ENCODE data around the gene MALRD1. TPM values are rescaled to one million over a fixed set of nuclear protein-coding genes. Genes with fewer than 3 reads are reported as not detected.

The MALRD1 gene
- total RNA-seq, 1 donor from 2014 or later = 0.11 TPM

GRCh38 chr10:19133992-19134391 is 85.4 kb downstream of the MALRD1 start:
- no peaks in the 10 kb centered on the region for H3K9me3 Mint-ChIP-seq
- DNase-seq (ENCODE audit: low spot score) = no peak

GRCh38 chr10:19142967-19143366 is 94.4 kb downstream of the MALRD1 start:
- Histone ChIP-seq H3K27me3 (no peaks in the 10 kb centered on the region), H3F3A (ENCODE audit: low read depth) (no peaks in the 10 kb centered on the region), H2AFZ (replicated peaks) (no peak overlapping the region), H3K27ac (no peak overlapping the region), H3K4me3 (no peak overlapping the region), H4K20me1 (ENCODE audit: low read depth) (no peaks in the 10 kb centered on the region), H3K4me2 (no peak overlapping the region), H3K36me3 (no peaks in the 10 kb centered on the region), H3K9me3 (ENCODE audit: low read depth) (no peaks in the 10 kb centered on the region), H3K4me1 (no peaks in the 10 kb centered on the region), H3K79me2 (ENCODE audit: low read depth) (no peaks in the 10 kb centered on the region), H3K9ac (no peak overlapping the region)
- H3K27me3 Mint-ChIP-seq (ENCODE audit: insufficient read depth, low read depth) = no peaks in the 10 kb centered on the region
- H3K36me3 Mint-ChIP-seq = no peaks in the 10 kb centered on the region
- TF ChIP-seq EZH2phosphoT487 (IDR thresholded peaks at IDR 0.05) = no peak
- no peak for TF ChIP-seq CTCF (IDR thresholded peaks at IDR 0.05)
- no peak for TF ChIP-seq EZH2 (IDR thresholded peaks at IDR 0.05)
- H3K4me1 Mint-ChIP-seq = no peaks in the 10 kb centered on the region
- H3K4me3 Mint-ChIP-seq = no peak overlapping the region
- no peaks in the 10 kb centered on the region for H3K9me3 Mint-ChIP-seq
- no peak overlapping the region for H3K27ac Mint-ChIP-seq
- no peak for DNase-seq (ENCODE audit: low spot score)

More at GRCh38 chr10:19133992-19134391, 85.4 kb downstream of the MALRD1 start:
- TF ChIP-seq EZH2 (IDR thresholded peaks at IDR 0.05) (no peak), EZH2phosphoT487 (IDR thresholded peaks at IDR 0.05) (no peak), CTCF (IDR thresholded peaks at IDR 0.05) (no peak)
- Mint-ChIP-seq H3K27ac (no peak overlapping the region), H3K4me1 (peaks cover 2% of the 10 kb centered on the region), H3K27me3 (ENCODE audit: insufficient read depth, low read depth) (no peaks in the 10 kb centered on the region), H3K4me3 (no peak overlapping the region), H3K36me3 (no peaks in the 10 kb centered on the region)
- no peaks in the 10 kb centered on the region for H3K36me3 ChIP-seq
- no peaks in the 10 kb centered on the region for H3K79me2 ChIP-seq (ENCODE audit: low read depth)
- H3F3A ChIP-seq (ENCODE audit: low read depth) = no peaks in the 10 kb centered on the region
- no peak overlapping the region for H3K4me2 ChIP-seq
- no peaks in the 10 kb centered on the region for H4K20me1 ChIP-seq (ENCODE audit: low read depth)
- no peaks in the 10 kb centered on the region for H3K27me3 ChIP-seq
- H3K9me3 ChIP-seq (ENCODE audit: low read depth) = no peaks in the 10 kb centered on the region
- peaks cover 7% of the 10 kb centered on the region for H3K4me1 ChIP-seq
- no peak overlapping the region for H3K27ac ChIP-seq
- H3K4me3 ChIP-seq = no peak overlapping the region
- H3K9ac ChIP-seq = no peak overlapping the region
- no peak overlapping the region for H2AFZ ChIP-seq (replicated peaks)

GRCh38 chr10:19144206-19144605 is 95.6 kb downstream of the MALRD1 start:
- no peaks in the 10 kb centered on the region for H3K4me1 Mint-ChIP-seq
- Histone ChIP-seq H3K36me3 (no peaks in the 10 kb centered on the region), H3K79me2 (ENCODE audit: low read depth) (no peaks in the 10 kb centered on the region), H3F3A (ENCODE audit: low read depth) (no peaks in the 10 kb centered on the region), H3K9ac (no peak overlapping the region), H4K20me1 (ENCODE audit: low read depth) (no peaks in the 10 kb centered on the region), H3K27me3 (no peaks in the 10 kb centered on the region), H3K4me1 (no peaks in the 10 kb centered on the region), H3K4me3 (no peak overlapping the region), H2AFZ (replicated peaks) (no peak overlapping the region), H3K27ac (no peak overlapping the region), H3K9me3 (ENCODE audit: low read depth) (no peaks in the 10 kb centered on the region), H3K4me2 (no peak overlapping the region)
- no peaks in the 10 kb centered on the region for H3K9me3 Mint-ChIP-seq
- no peaks in the 10 kb centered on the region for H3K36me3 Mint-ChIP-seq
- TF ChIP-seq EZH2phosphoT487 (IDR thresholded peaks at IDR 0.05) (no peak), CTCF (IDR thresholded peaks at IDR 0.05) (no peak), EZH2 (IDR thresholded peaks at IDR 0.05) (no peak)
- no peaks in the 10 kb centered on the region for H3K27me3 Mint-ChIP-seq (ENCODE audit: insufficient read depth, low read depth)
- H3K4me3 Mint-ChIP-seq = no peak overlapping the region
- no peak for DNase-seq (ENCODE audit: low spot score)
- no peak overlapping the region for H3K27ac Mint-ChIP-seq

Data from neural progenitor cell (in vitro differentiated cells).